Hepatocyte (in vitro differentiated cells): ENCODE results near the gene COTL1. TPM values are rescaled to one million over a fixed set of nuclear protein-coding genes. Genes with fewer than 3 reads are reported as not detected.

Experiments used
- DNase-seq: peaks from one replicate; pipeline ENCODE4 v3.0.0-alpha.2; 2016; ENCODE audit warnings: low spot score
- H2AFZ ChIP-seq: fragments of 200-600 bp; sonication (generic); 2 replicates; pipeline ENCODE4 v1.6.0; 2016; ENCODE audit warnings: antibody characterized with exemption, mild to moderate bottlenecking
- H3K27ac ChIP-seq: fragments of 200-600 bp; sonication (generic); 2 replicates; pipeline ENCODE4 v1.5.1; 2016; ENCODE audit warnings: mild to moderate bottlenecking
- H3K27me3 ChIP-seq: fragments of 200-600 bp; sonication (generic); 2 replicates; pipeline ENCODE4 v1.6.1; 2016
- H3K36me3 ChIP-seq: fragments of 200-600 bp; sonication (generic); replicated peaks from 2 replicates; pipeline ENCODE4 v1.5.1; 2016; ENCODE audit warnings: low read depth; ENCODE audit not compliant: insufficient read depth
- H3K4me1 ChIP-seq: fragments of 200-600 bp; sonication (generic); 2 replicates; pipeline ENCODE4 v1.5.1; 2016; ENCODE audit warnings: mild to moderate bottlenecking, moderate library complexity; ENCODE audit not compliant: insufficient read depth
- H3K4me2 ChIP-seq: fragments of 200-600 bp; sonication (generic); 2 replicates; pipeline ENCODE4 v1.6.0; 2016
- H3K4me3 ChIP-seq: fragments of 200-600 bp; sonication (generic); 2 replicates; pipeline ENCODE4 v1.5.1; 2016; ENCODE audit warnings: mild to moderate bottlenecking
- H3K79me2 ChIP-seq: fragments of 200-600 bp; sonication (generic); 2 replicates; pipeline ENCODE4 v1.6.0; 2017; ENCODE audit warnings: mild to moderate bottlenecking
- H3K9me2 ChIP-seq: fragments of 200-600 bp; sonication (generic); replicated peaks from 2 replicates; pipeline ENCODE4 v1.6.0; 2017; ENCODE audit warnings: mild to moderate bottlenecking; ENCODE audit not compliant: insufficient read depth
- H3K9me3 ChIP-seq: fragments of 200-600 bp; sonication (generic); 2 replicates; pipeline ENCODE4 v1.5.1; 2016; ENCODE audit warnings: low read depth, mild to moderate bottlenecking
- H4K20me1 ChIP-seq: fragments of 200-600 bp; sonication (generic); 2 replicates; pipeline ENCODE4 v1.6.0; 2016; ENCODE audit warnings: mild to moderate bottlenecking; ENCODE audit not compliant: insufficient read depth, poor library complexity, severe bottlenecking
- CTCF ChIP-seq: fragments of 200-600 bp; sonication (generic); IDR thresholded peaks from 2 replicates; pipeline ENCODE4 v1.5.1; 2016; ENCODE audit warnings: antibody characterized with exemption, mild to moderate bottlenecking; ENCODE audit not compliant: poor library complexity
- EZH2 ChIP-seq: fragments of 200-600 bp; sonication (generic); IDR thresholded peaks from 2 replicates; pipeline ENCODE4 v1.6.1; 2016; ENCODE audit warnings: antibody characterized with exemption, mild to moderate bottlenecking, borderline replicate concordance
- EZH2phosphoT487 ChIP-seq: fragments of 200-600 bp; sonication (generic); IDR thresholded peaks from one replicate; pipeline ENCODE4 v1.6.1; 2018; ENCODE audit warnings: antibody characterized with exemption, mild to moderate bottlenecking, low read depth, moderate library complexity; ENCODE audit not compliant: unreplicated experiment, severe bottlenecking
- WGBS: methylation state at CpG from one replicate; pipeline ENCODE4 v1.1.6; 2016; ENCODE audit warnings: low lambda C conversion rate; ENCODE audit errors: missing lambda C conversion rate; 5-methylcytosine and 5-hydroxymethylcytosine counted together
- polyA plus RNA-seq: library from polyadenylated mRNA; unstranded; fragments of >200 nt; fragmentation: Nextera tagmentation; extraction: Ambion mirVana; gene quantifications from 2 replicates; pipeline ENCODE4 v1.2.1, GENCODE V29; 2016
- total RNA-seq: library from RNA; depleted of rRNA; stranded (reverse); fragments of >200 nt; gene quantifications from 2 replicates; pipeline ENCODE4 v1.2.3, GENCODE V29; 2014

Gene COTL1
- total and polyA plus RNA-seq, 2 experiments from 2014 or later: 30.1 to 104 TPM

GRCh38 chr16:84594725-84595038, 23.2 kb downstream of the COTL1 start:
- DNase-seq: no peak
- Histone ChIP-seq H4K20me1 (no peaks in the 10 kb centered on the region), H3K4me2 (no peak overlapping the region), H3K27me3 (no peaks in the 10 kb centered on the region), H3K27ac (no peak overlapping the region), H3K4me1 (peaks cover 16% of the 10 kb centered on the region), H3K9me2 (no peaks in the 10 kb centered on the region), H3K79me2 (peaks cover 30% of the 10 kb centered on the region), H3K9me3 (no peaks in the 10 kb centered on the region), H2AFZ (no peak overlapping the region), H3K4me3 (no peak overlapping the region), H3K36me3 (no peaks in the 10 kb centered on the region)
- 86% methylated on average over 9 of the region's 9 CpGs for WGBS
- no peak for TF ChIP-seq EZH2phosphoT487
- TF ChIP-seq CTCF: no peak
- TF ChIP-seq EZH2: no peak

- H4K20me1 ChIP-seq: no peaks in the 10 kb centered on the region
- no peak for TF ChIP-seq CTCF
- no peak overlapping the region for H3K4me2 ChIP-seq
- no peaks in the 10 kb centered on the region for H3K36me3 ChIP-seq
- no peaks in the 10 kb centered on the region for H3K27me3 ChIP-seq
- peaks cover 29% of the 10 kb centered on the region for H3K79me2 ChIP-seq
- 83% methylated on average over 23 of the region's 23 CpGs for WGBS
- H3K9me3 ChIP-seq: no peaks in the 10 kb centered on the region
- H3K4me1 ChIP-seq: peaks cover 10% of the 10 kb centered on the region
- no peak overlapping the region for H2AFZ ChIP-seq
- H3K4me3 ChIP-seq: no peak overlapping the region
- H3K9me2 ChIP-seq: no peaks in the 10 kb centered on the region
- DNase-seq: no peak
- H3K27ac ChIP-seq: no peak overlapping the region
Observed at GRCh38 chr16:84593825-84594724, 23.8 kb downstream of the COTL1 start.

GRCh38 chr16:84592718-84593117, 25.2 kb downstream of the COTL1 start:
- WGBS: 75% methylated on average over 11 of the region's 11 CpGs
- H3K4me3 ChIP-seq: no peak overlapping the region
- H4K20me1 ChIP-seq: no peaks in the 10 kb centered on the region
- no peak overlapping the region for H3K27ac ChIP-seq
- peaks cover 26% of the 10 kb centered on the region for H3K79me2 ChIP-seq
- no peak for TF ChIP-seq EZH2phosphoT487
- no peak for TF ChIP-seq EZH2
- no peak for TF ChIP-seq CTCF
- no peaks in the 10 kb centered on the region for H3K36me3 ChIP-seq
- no peaks in the 10 kb centered on the region for H3K27me3 ChIP-seq
- no peaks in the 10 kb centered on the region for H3K4me1 ChIP-seq
- H3K4me2 ChIP-seq: no peak overlapping the region
- DNase-seq: no peak
- no peak overlapping the region for H2AFZ ChIP-seq
- no peaks in the 10 kb centered on the region for H3K9me3 ChIP-seq
- no peaks in the 10 kb centered on the region for H3K9me2 ChIP-seq
